Smooth muscle cell of bladder (primary cell): ENCODE results near the gene COL4A1. TPM values are rescaled to one million over a fixed set of nuclear protein-coding genes. Genes with fewer than 3 reads are reported as not detected.

Source experiments
- total RNA-seq: library from RNA; depleted of rRNA; stranded (reverse); fragments of >200 nt; gene quantifications from 2 replicates; pipeline ENCODE4 v1.2.3, GENCODE V29; 2014

Gene COL4A1
- 174 and 213 TPM in 2 replicates for total RNA-seq

DNA sequence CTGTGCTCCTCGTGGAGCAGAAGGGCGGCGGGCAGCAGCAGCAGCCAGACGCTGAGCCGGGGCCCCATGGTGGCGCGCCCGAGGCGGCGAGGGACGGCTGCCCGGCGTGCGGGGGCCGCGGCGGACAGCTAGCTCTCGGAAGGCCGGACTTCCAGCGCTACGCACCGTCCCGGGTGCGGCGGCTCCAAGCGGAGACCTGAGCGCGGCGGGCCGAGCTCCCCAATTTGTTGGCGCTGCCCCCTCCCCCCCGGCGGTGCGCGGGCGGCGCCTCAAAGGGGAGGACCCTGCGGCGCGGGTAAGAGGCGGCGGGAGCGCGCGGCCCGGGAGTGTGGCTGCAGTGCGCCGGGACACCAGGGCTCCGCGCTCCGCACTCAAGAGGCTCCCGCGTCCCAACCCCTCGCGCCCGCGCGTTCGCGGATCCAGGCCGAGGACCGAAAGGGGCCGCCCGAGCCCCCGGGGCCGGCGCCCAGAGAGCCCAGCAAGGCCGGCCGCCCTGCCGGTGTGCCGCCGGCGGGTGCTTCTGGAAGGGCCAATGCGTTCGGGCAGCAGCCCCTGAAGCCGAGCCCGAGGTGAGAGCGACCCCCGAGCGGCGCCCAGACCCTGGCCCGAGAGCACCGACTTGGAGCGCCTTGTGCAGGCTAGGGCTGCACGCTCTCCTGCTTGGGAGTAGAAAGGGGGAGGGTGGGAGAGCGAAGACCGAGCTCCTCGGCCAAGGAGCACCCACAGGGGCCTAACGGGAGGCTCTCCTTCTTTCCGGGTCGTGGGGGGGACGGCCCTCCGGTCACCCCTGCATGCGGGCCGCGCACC is at the start of gene COL4A1, which contains the start of gene COL4A2:
Gene COL4A1, minus strand, starts transcription at position 198 of the 807 bp plus-strand sequence. Its CDS starts 130 bp downstream, at position 68.
Gene COL4A2, plus strand, starts transcription at position 325 of the 807 bp plus-strand sequence. CDS start 620 bp downstream, outside the sequence.

Other genes starting within 250 kb of the COL4A1 start
- gene COL4A2, start 127 bp upstream of the COL4A1 start, total RNA-seq = 194 and 287 TPM in 2 replicates